Skin of body (tissue), 2 donors: ENCODE measurements around the gene GPR179. TPM values are rescaled to one million over a fixed set of nuclear protein-coding genes. Genes with fewer than 3 reads are reported as not detected.

Experiments used
- DNase-seq: peaks from one replicate; lab custom pipeline; 2025; lab: John Stamatoyannopoulos, UW
- total RNA-seq: library from RNA; depleted of rRNA; stranded (reverse); fragments of >200 nt; gene quantifications from one replicate; pipeline ENCODE4 v1.2.3, GENCODE V29; 2014

GPR179 gene, protein sequence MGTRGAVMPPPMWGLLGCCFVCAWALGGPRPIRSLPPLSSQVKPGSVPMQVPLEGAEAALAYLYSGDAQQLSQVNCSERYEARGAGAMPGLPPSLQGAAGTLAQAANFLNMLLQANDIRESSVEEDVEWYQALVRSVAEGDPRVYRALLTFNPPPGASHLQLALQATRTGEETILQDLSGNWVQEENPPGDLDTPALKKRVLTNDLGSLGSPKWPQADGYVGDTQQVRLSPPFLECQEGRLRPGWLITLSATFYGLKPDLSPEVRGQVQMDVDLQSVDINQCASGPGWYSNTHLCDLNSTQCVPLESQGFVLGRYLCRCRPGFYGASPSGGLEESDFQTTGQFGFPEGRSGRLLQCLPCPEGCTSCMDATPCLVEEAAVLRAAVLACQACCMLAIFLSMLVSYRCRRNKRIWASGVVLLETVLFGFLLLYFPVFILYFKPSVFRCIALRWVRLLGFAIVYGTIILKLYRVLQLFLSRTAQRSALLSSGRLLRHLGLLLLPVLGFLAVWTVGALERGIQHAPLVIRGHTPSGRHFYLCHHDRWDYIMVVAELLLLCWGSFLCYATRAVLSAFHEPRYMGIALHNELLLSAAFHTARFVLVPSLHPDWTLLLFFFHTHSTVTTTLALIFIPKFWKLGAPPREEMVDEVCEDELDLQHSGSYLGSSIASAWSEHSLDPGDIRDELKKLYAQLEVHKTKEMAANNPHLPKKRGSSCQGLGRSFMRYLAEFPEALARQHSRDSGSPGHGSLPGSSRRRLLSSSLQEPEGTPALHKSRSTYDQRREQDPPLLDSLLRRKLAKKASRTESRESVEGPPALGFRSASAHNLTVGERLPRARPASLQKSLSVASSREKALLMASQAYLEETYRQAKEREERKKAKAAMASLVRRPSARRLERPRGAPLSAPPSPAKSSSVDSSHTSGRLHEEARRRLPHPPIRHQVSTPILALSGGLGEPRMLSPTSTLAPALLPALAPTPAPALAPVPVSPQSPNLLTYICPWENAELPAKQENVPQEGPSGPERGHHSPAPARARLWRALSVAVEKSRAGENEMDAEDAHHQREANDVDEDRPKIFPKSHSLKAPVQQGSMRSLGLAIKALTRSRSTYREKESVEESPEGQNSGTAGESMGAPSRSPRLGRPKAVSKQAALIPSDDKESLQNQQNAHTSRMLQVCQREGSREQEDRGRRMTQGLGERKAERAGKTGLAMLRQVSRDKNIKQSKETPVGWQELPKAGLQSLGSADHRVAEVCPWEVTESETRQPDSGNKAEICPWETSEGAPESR (N-terminal part only)
- 0.10 TPM for total RNA-seq

DNA sequence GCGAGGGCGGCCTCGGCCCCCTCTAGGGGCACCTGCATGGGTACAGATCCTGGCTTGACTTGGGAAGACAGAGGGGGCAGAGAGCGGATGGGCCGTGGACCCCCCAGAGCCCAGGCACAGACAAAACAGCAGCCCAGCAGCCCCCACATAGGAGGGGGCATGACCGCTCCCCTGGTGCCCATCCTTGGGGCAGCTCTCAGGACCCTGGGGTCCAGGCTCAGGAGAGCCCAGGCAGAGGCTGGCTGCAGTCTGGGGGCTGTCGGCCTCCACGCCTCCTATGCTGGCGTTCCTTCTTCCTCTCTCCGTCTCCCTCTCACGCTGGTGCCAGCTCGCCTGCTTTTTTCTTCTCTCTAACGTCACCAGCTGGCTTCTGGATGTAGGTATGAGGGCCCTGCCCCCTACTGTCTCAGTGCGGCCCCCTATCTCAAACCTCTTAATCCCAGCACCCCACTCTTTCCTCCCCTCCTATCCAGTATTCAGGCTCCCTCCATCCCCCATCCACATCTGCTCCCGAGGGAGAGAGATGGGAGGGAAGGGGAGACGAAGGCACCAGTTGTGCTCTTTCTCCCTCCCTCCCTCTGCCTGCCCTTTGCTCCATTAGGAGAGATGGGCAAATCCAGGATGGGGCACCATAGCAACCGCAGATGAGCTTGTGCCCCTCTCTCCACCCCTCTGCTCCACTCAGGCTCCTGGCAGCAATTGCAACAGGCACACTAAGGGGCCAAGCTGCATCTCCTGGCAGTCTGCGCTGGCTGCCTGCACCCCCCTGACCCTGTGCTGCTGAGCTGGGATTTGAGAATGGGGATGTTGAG is at the start of gene GPR179:
Gene GPR179 (minus strand): TSS at position 349 of the 812 bp plus-strand sequence. CDS start 167 bp downstream, at position 182.
- DNase-seq: no peak

GRCh38 chr17:38379448-38379847 is 35.7 kb upstream of the GPR179 start:
- DNase-seq: no peak

GRCh38 chr17:38369124-38369886 is 25.5 kb upstream of the GPR179 start:
- no peak for DNase-seq

- DNase-seq: no peak
Observed at GRCh38 chr17:38364741-38365140, 21.0 kb upstream of the GPR179 start.

DNA sequence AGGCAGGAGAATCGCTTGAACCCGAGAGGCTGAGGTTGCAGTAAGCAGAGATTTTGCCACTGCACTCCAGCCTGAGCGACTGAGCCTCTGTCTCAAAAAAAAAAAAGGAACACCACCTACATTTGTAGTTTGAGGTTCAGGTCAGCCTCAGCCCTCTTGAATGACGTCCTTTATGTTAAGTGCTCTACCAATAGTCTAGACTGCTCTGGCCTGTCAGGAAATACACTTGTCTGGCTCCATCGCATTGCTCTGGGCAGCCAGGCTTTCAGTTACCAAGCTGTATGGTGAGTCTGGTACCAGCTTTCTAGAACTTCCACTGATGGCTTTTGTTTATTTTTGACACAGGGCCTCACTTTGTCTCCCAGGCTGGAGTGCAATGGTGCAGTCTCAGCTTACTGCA is 19.3 kb upstream of the GPR179 start:
- DNase-seq: no peak

- no peak for DNase-seq
Observed at GRCh38 chr17:38361694-38362465, 18.1 kb upstream of the GPR179 start.

GRCh38 chr17:38358586-38359513 is 15.1 kb upstream of the GPR179 start:
- DNase-seq: no peak

DNA sequence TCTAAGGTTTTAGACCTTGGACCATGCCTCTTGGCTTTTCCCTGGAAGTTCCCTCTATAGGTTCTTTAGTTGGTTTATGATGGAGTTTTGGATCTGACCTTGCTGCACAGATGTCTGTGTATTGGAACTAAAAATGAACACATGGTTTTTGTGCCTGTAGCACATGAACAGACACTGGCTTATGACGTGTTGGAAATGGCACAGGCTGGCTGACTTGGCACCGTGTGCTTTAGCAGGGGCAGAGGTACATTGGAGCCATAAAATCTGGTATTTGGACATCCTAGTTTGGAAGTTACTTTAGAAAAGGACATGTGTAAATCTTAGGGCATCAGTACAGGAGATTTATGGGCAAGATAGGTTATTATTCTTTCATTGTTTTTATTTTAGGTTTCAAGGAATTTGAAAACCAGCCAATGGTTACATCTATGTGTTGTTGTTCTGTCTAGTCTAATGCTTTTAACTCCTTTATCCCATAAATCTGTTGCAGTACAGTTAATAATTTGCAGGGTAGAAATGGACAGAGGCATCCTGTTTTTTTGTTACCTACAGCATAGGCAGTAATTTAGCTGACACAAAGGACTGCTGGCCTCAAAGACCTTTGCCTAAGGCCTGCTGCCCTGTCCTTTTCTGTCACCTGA is 13.8 kb upstream of the GPR179 start:
- no peak for DNase-seq

DNA sequence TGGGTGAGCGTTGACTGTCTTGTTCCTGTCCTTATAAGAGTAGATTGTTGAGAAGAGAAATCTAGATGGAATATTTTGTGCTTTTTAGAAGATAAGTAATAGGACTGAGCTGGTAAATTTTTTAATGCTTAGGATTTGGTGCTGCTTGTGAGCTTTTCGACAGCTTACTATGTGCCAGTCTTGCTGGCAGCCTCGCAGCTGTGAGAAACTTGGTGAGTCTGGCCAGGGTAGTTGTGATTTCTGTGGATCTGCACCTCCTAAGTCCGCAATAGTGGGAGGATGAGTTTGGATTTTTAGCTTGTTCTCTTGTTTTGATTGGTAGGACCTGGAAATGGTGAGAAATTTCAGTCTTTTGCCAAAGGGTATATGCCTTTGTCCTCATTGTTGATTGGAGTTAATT is 11.5 kb upstream of the GPR179 start:
- DNase-seq: no peak

GRCh38 chr17:38354466-38354865 is 10.7 kb upstream of the GPR179 start:
- DNase-seq: no peak

GRCh38 chr17:38353668-38354067 is 9.9 kb upstream of the GPR179 start:
- DNase-seq: no peak

GRCh38 chr17:38353086-38353604 is 9.4 kb upstream of the GPR179 start:
- DNase-seq: no peak

GRCh38 chr17:38352245-38353085 is 8.7 kb upstream of the GPR179 start:
- peak; percentile 37 for DNase-seq

- DNase-seq: peak; percentile 89
Observed at GRCh38 chr17:38351412-38352222, 7.9 kb upstream of the GPR179 start, which contains the start of gene SOCS7. TSS of gene SOCS7 (plus strand) at chr17:38351844. CDS start at chr17:38352053, 209 bp downstream.

DNA sequence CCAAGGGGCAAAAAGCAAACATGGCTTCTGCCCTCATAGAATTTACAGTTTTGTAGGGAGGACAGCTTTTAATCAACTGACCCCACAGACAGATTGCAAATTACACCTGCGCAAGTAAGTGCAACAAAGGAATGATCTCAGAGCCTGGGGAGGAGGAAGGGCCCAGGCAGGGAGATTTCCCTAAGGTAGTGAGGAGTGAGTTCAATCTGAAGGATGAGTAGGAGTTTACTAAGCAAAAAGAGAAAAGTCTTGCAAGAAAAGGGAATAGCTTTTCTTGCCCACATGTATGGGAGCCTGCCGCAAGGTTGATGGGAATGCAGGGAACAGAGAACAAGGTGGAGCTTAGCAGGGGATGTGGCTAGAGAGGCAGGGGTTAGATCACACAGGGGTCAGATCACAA is 6.3 kb upstream of the GPR179 start:
- DNase-seq: no peak
